Raji (cell line): Measurements from ENCODE around the gene CACNA1D.

ENCODE experiments used
- POLR2A ChIP-seq: IDR thresholded peaks from 2 replicates; pipeline ENCODE4 v1.6.1; 2011; ENCODE audit warnings: low read depth, low read length, control low read depth; ENCODE audit not compliant: insufficient read depth

CACNA1D gene

DNA sequence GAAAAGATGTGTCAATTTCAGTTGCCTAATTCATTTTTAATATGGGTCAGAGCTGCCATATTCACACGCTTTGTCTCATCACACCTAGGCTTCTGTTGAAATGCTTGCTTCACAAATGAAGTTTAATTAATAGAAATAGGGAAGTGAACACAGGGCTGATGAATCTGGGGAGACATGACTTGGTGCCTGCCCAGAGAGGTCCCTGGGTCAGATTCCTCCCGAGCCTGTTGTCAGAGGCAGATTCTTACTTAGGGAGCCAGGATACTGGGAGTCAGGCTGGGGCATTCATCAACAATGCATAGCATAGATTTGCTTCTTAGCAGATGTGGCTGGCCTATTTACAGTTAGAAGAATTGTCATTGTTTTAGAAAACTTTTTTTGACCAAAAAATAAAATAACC, 90.6 kb downstream of the CACNA1D start:
- TF ChIP-seq POLR2A = no peak

GRCh38 chr3:53585627-53586026, 91.2 kb downstream of the CACNA1D start:
- no peak for TF ChIP-seq POLR2A

GRCh38 chr3:53588122-53588521, 93.7 kb downstream of the CACNA1D start:
- no peak for TF ChIP-seq POLR2A

DNA sequence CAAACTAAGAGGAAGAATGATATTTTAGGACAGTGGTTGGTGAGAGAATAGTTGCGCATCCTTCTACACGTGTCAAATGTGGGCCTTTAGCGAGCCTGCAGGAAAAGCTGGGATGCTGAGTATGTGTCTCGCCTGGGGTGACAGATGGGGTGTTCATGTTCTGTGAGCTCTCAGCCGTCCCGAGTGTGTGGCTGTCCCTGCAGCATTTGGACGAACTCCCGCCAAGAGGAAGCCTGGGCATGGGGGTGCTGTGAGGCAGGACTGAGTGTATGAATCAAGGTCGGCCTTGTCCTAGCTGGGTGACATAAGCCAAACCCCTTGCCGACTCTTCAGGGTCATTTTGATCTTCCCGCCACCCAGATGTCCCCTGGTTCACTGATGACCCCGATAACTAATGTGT, 94.8 kb downstream of the CACNA1D start:
- no peak for TF ChIP-seq POLR2A

DNA sequence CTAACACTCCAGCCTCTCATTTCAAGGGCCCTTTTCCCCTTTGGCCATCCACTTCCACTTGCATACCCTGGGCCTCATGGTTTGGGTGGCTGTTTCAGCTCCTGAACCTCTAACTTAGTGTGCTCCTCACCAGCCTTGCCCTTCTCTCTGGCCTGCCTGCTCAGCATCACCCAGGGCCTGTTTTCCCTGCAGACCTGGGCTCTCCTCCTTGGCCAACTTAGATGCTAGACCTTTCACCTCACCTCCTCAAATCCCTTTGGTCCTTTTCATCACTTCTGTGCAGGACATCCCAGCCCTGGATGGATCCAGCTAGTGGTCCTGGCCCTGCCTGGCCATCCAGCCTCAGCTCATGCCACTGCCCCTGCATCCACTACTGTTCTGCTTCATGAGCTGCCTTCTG, 95.4 kb downstream of the CACNA1D start:
- TF ChIP-seq POLR2A = no peak

DNA sequence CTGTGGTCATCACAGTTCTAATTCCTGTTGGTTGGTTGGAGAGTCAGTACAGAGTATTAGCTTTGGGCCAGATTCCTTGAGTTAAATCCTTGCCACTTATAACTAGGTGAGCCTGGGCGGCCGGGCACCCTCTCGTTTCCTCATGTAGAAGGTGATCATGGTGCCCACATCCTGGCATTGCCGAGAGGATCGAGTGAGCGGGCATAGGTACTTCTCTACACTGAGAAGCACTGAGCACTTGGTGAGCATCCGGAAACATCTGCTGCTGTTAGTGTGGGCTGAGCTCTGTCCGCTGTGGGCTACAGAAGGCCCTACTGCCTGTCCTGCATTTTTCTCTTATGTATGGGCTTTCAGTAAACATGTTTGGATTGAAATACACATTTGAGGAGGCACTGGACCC, 96.2 kb downstream of the CACNA1D start:
- TF ChIP-seq POLR2A = no peak

DNA sequence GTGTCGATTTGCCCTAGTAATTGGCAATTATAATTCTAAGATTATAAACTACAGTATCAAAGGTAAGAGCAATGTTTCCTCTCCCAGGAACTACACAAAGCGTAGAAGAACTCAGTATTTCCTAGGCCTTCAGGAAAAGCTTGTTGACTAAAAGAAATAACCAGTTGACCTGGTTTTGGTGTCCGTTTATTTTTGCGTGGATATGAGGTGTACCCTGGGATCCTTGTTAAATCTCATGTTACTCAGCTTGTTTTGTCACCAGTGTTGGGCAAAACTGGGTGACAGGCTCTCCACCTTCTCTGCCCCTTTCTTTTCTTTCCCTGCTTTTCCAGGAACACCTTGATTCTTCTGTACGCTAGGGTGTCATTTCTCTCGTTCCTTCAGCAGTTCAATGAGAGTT, 97.2 kb downstream of the CACNA1D start:
- no peak for TF ChIP-seq POLR2A

GRCh38 chr3:53592862-53593261, 98.5 kb downstream of the CACNA1D start:
- no peak for TF ChIP-seq POLR2A

GRCh38 chr3:53593611-53594010, 99.2 kb downstream of the CACNA1D start:
- no peak for TF ChIP-seq POLR2A

- TF ChIP-seq POLR2A = no peak
These were observed 99.9 kb downstream of the CACNA1D start for GRCh38 chr3:53594276-53594675.

GRCh38 chr3:53595660-53596059, 101.2 kb downstream of the CACNA1D start:
- no peak for TF ChIP-seq POLR2A

- TF ChIP-seq POLR2A = no peak
These were observed 102.9 kb downstream of the CACNA1D start for GRCh38 chr3:53597136-53597915.

DNA sequence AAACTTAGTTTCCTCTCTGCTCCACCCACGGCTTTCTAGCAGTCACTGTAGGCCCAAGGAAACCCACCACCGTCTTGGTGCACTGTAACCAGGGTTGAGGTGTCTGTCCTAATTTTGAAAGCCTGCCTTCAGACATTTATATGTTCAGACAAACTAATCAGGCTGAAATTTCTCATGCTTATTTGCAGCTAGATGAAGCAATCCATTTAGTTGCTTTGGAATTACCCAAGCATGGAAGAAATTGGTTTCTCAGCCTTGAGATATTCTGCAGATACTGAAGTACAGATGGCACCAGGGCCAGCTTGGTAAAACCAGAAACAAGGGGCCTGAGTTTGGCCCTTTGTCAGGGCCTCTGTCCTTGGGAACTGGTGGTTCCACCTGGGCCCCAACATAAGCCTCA, 105.4 kb downstream of the CACNA1D start:
- no peak for TF ChIP-seq POLR2A

DNA sequence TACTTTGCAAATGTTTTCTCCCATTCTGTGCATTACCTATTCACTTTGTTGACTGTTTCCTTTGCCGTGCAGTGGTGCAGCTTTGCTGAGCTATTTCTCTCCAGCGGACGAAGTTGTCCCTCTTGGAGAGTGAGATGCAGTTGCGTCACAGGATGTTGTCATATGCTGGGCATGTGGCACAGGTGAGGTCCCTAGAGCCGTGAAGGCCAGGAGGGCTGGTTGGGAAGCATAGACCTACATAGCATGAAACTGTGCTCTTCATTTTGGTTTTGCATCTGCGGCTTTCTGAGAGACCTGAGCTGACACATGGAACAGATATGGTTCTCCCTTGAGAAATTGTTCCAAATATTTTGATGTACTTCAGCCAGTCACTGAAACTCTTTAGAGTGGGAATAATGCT, 108.5 kb downstream of the CACNA1D start:
- TF ChIP-seq POLR2A = no peak

GRCh38 chr3:53604232-53604631, 109.8 kb downstream of the CACNA1D start:
- no peak for TF ChIP-seq POLR2A

DNA sequence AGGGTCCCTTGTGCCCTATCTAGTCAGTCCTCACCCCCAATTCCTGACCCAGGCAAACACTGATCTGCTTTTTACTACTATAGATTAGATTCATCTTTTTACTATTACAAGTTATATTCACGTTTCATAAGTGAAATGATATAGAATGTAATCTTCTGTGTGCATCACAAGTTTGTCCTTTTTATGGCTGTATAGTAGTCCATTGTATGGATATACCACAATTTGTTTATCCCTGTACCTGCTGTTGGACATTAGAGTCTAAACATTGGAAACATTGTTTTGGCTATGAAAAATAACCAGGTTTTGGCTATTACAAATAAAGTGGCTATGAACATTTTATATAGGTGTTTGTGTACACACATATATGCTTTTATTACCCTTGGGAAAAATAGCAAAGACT, 112.4 kb downstream of the CACNA1D start:
- TF ChIP-seq POLR2A = no peak

- no peak for TF ChIP-seq POLR2A
These were observed 118.1 kb downstream of the CACNA1D start for GRCh38 chr3:53612508-53612907.
